B cell (primary cell): ENCODE results near the gene TCEANC. TPM values are rescaled to one million over a fixed set of nuclear protein-coding genes. Genes with fewer than 3 reads are reported as not detected.

ENCODE experiments used
- ATAC-seq: fragments of 200-7000 bp; cut with Tn5 transposase; one replicate; pipeline ENCODE4 v1.10.0; 2021; ENCODE audit warnings: low read depth, mild to moderate bottlenecking, moderate number of reproducible peaks, moderate library complexity
- CTCF ChIA-PET: fragments of 350-600 bp; sonication (Branson Sonifier 250); formaldehyde crosslinking; loops from one replicate; lab custom pipeline; 2021; ENCODE audit warnings: antibody characterized with exemption, inconsistent platforms; lab: Charles Lee
- POLR2A ChIA-PET: fragments of 350-600 bp; sonication (Branson Sonifier 250); formaldehyde crosslinking; loops from one replicate; lab custom pipeline; 2021; ENCODE audit warnings: antibody characterized with exemption; lab: Charles Lee
- DNase-seq: peaks from one replicate; pipeline ENCODE4 v3.0.0; 2013
- H2AFZ ChIP-seq: 2 replicates; pipeline ENCODE4 v1.6.1; 2012; ENCODE audit warnings: mild to moderate bottlenecking, low read depth, low read length; ENCODE audit not compliant: insufficient read depth, poor library complexity, severe bottlenecking
- H3K27ac ChIP-seq, 2 donors: 1 replicate in 1 of 2; 2 replicates in 1 of 2; pipeline ENCODE4 v1.5.1; 2012 to 2013; ENCODE audit warnings: low read length in 2 of 2, mild to moderate bottlenecking in 2 of 2, moderate library complexity in 1 of 2
- H3K27me3 ChIP-seq, 4 experiments: fragments of 200-600 bp in 1 of 4; sonication (generic) in 1 of 4; replicated peaks in 1 of 4; 1 replicate in 2 of 4; 2 replicates in 2 of 4; pipeline versions ENCODE4 v1.6.1 to v1.7.0; 2013 to 2016; ENCODE audit warnings: low read length in 3 of 4, mild to moderate bottlenecking in 2 of 4, mixed read lengths in 1 of 4, moderate library complexity in 1 of 4; ENCODE audit not compliant: insufficient read depth in 4 of 4, control insufficient read depth in 3 of 4; ENCODE audit errors: control extremely low read depth in 1 of 4
- H3K36me3 ChIP-seq, 2 experiments: replicated peaks in 1 of 2; 1 replicate in 1 of 2; 2 replicates in 1 of 2; pipeline versions ENCODE4 v1.6.1 to v1.7.1; 2013; ENCODE audit warnings: low read length in 1 of 2; ENCODE audit not compliant: insufficient read depth in 2 of 2, control insufficient read depth in 1 of 2; ENCODE audit errors: control extremely low read depth in 1 of 2, extremely low read depth in 1 of 2
- H3K4me1 ChIP-seq, 2 donors: fragments of 200-600 bp in 1 of 2; sonication (generic) in 1 of 2; 1 replicate in 1 of 2; 2 replicates in 1 of 2; pipeline versions ENCODE4 v1.5.1 to v1.6.1; 2013 to 2017; ENCODE audit warnings: low read length in 2 of 2; ENCODE audit not compliant: control insufficient read depth in 2 of 2, insufficient read depth in 2 of 2
- H3K4me2 ChIP-seq: replicated peaks from 2 replicates; pipeline ENCODE3; 2012; ENCODE audit warnings: mild to moderate bottlenecking, low read depth, low read length; ENCODE audit not compliant: poor library complexity, severe bottlenecking
- H3K4me3 ChIP-seq, 5 experiments: fragments of 200-600 bp in 1 of 5; sonication (generic) in 1 of 5; 1 replicate in 3 of 5; 2 replicates in 2 of 5; pipeline versions ENCODE4 v1.5.1 to v1.7.0; 2011 to 2016; ENCODE audit warnings: low read length in 4 of 5, mild to moderate bottlenecking in 4 of 5, low read depth in 2 of 5, control low read depth in 1 of 5, moderate library complexity in 1 of 5; ENCODE audit not compliant: insufficient read depth in 1 of 5; ENCODE audit errors: control extremely low read depth in 1 of 5, extremely low read depth in 1 of 5
- H3K79me2 ChIP-seq: fragments of 200-600 bp; sonication (generic); one replicate; pipeline ENCODE4 v1.6.0; 2016; ENCODE audit warnings: low read length; ENCODE audit not compliant: control insufficient read depth, insufficient read depth
- H3K9ac ChIP-seq: fragments of 200-600 bp; sonication (generic); 2 replicates; pipeline ENCODE4 v1.6.1; 2017; ENCODE audit warnings: mild to moderate bottlenecking, low read length, moderate library complexity
- H3K9me3 ChIP-seq, 3 donors: one replicate each; pipeline versions ENCODE4 v1.6.1 to v1.7.1; 2013; ENCODE audit warnings: low read length in 2 of 3; ENCODE audit not compliant: control insufficient read depth in 2 of 3, insufficient read depth in 1 of 3; ENCODE audit errors: control extremely low read depth in 1 of 3
- H4K20me1 ChIP-seq: 2 replicates; pipeline ENCODE4 v1.6.0; 2012; ENCODE audit warnings: mild to moderate bottlenecking, low read length; ENCODE audit not compliant: insufficient read depth, control insufficient read depth, poor library complexity, severe bottlenecking
- H3K27ac Mint-ChIP-seq: one replicate; pipeline ENCODE4 v1.8.0; 2021; ENCODE audit warnings: mixed read lengths
- H3K27me3 Mint-ChIP-seq: one replicate; pipeline ENCODE4 v1.8.0; 2021; ENCODE audit warnings: mixed read lengths
- H3K4me1 Mint-ChIP-seq: one replicate; pipeline ENCODE4 v1.8.0; 2021; ENCODE audit warnings: mixed read lengths
- H3K4me3 Mint-ChIP-seq: one replicate; pipeline ENCODE4 v1.8.0; 2021; ENCODE audit warnings: mixed read lengths
- H3K9me3 Mint-ChIP-seq: one replicate; pipeline ENCODE4 v1.8.0; 2022; ENCODE audit warnings: mixed read lengths; ENCODE audit not compliant: insufficient read depth
- CTCF ChIP-seq: fragments of 200-600 bp; IDR thresholded peaks from one replicate; pipeline ENCODE4 v1.8.0; 2022; ENCODE audit warnings: antibody characterized with exemption, mild to moderate bottlenecking
- EZH2 ChIP-seq: IDR thresholded peaks from 2 replicates; pipeline ENCODE4 v1.6.1; 2012; ENCODE audit warnings: borderline replicate concordance, low read depth, mild to moderate bottlenecking, moderate library complexity, low read length; ENCODE audit not compliant: insufficient read depth, poor library complexity, severe bottlenecking
- WGBS: methylation state at CpG from one replicate; pipeline ENCODE4 v1.1.5; 2013; ENCODE audit warnings: missing lambda C conversion rate; ENCODE audit not compliant: insufficient coverage; 5-methylcytosine and 5-hydroxymethylcytosine counted together
- intact Hi-C: fragments of 100-400 bp; cut with micrococcal nuclease; formaldehyde crosslinking; loops from one replicate; pipeline ENCODE4 v1.10.0; 2022
- polyA plus RNA-seq: library from polyadenylated mRNA; depleted of rRNA; stranded (reverse); fragments of >200 nt; gene quantifications from 2 replicates; pipeline ENCODE4 v1.2.3, GENCODE V29; 2012
- total RNA-seq, 2 donors: library from RNA; stranded (reverse); fragments of 120-200 nt in 1 of 2; gene quantifications; 1 replicate in 1 of 2; 2 replicates in 1 of 2; pipeline versions ENCODE4 v1.2.3 to v1.2.4, GENCODE V29; 2013 to 2022

TCEANC gene
- total and polyA plus RNA-seq, 2 donors (not counting 1 experiment from before 2014, with no cell fraction given): 5.5 to 10.0 TPM

GRCh38 chrX:13649838-13650237 lies 3.1 kb upstream of the TCEANC start:
- H2AFZ ChIP-seq: no peak overlapping the region
- no peak for TF ChIP-seq EZH2
- no peak for TF ChIP-seq CTCF
- intact Hi-C loops: loop anchor here (5.0 kb wide), 1 partner anchor 143 kb away; no protein-coding TSS in a partner anchor
- H3K36me3 ChIP-seq: no peaks in the 10 kb centered on the region
- ChIA-PET CTCF (interaction anchor here (1.4 kb wide), 1 partner anchor 142 kb away, joined by 4 read pairs; no protein-coding TSS in a partner anchor), POLR2A (no interaction called here)
- WGBS: no CpG with 5 or more reads among the region's 5 CpGs
- H3K4me3 Mint-ChIP-seq: no peak overlapping the region
- H3K27me3 Mint-ChIP-seq: no peaks in the 10 kb centered on the region
- ATAC-seq (no peak), DNase-seq (no peak)
- no peak overlapping the region for H3K27ac Mint-ChIP-seq
- peaks cover 0 to 10% (median 0%) of the 10 kb centered on the region in 4 experiments for H3K27me3 ChIP-seq
- no peak overlapping the region for H3K4me3 ChIP-seq
- H3K9me3 Mint-ChIP-seq: no peaks in the 10 kb centered on the region
- H4K20me1 ChIP-seq: no peaks in the 10 kb centered on the region
- no peaks in the 10 kb centered on the region for H3K9me3 ChIP-seq
- H3K27ac ChIP-seq: no peak overlapping the region
- peaks cover 4% of the 10 kb centered on the region for H3K79me2 ChIP-seq
- no peak overlapping the region for H3K9ac ChIP-seq
- no peak overlapping the region for H3K4me2 ChIP-seq
- H3K4me1 Mint-ChIP-seq: peaks cover 9% of the 10 kb centered on the region
- H3K4me1 ChIP-seq: peaks cover 12 to 15% of the 10 kb centered on the region in 2 donors

GRCh38 chrX:13650318-13650717 lies 2.6 kb upstream of the TCEANC start:
- ATAC-seq (no peak), DNase-seq (no peak)
- H3K9me3 Mint-ChIP-seq: no peaks in the 10 kb centered on the region
- peaks cover 8% of the 10 kb centered on the region for H3K79me2 ChIP-seq
- no peaks in the 10 kb centered on the region for H3K36me3 ChIP-seq
- H2AFZ ChIP-seq: no peak overlapping the region
- intact Hi-C loops: loop anchor here (5.0 kb wide), 1 partner anchor 143 kb away; no protein-coding TSS in a partner anchor
- no peak overlapping the region for H3K4me3 ChIP-seq
- ChIA-PET CTCF (interaction anchor here (1.4 kb wide), 1 partner anchor 143 kb away, joined by 4 read pairs; no protein-coding TSS in a partner anchor), POLR2A (no interaction called here)
- peaks cover 0 to 10% (median 0%) of the 10 kb centered on the region in 4 experiments for H3K27me3 ChIP-seq
- H3K4me3 Mint-ChIP-seq: no peak overlapping the region
- peaks cover 11% of the 10 kb centered on the region for H3K4me1 Mint-ChIP-seq
- no peak overlapping the region for H3K27ac Mint-ChIP-seq
- H4K20me1 ChIP-seq: no peaks in the 10 kb centered on the region
- no peaks in the 10 kb centered on the region for H3K9me3 ChIP-seq
- H3K27me3 Mint-ChIP-seq: no peaks in the 10 kb centered on the region
- H3K4me2 ChIP-seq: no peak overlapping the region
- no peak overlapping the region for H3K9ac ChIP-seq
- H3K4me1 ChIP-seq: peaks cover 12 to 15% of the 10 kb centered on the region in 2 donors
- TF ChIP-seq EZH2: no peak
- no peak for TF ChIP-seq CTCF
- no CpG with 5 or more reads among the region's 1 CpG for WGBS
- no peak overlapping the region for H3K27ac ChIP-seq
